Medulla oblongata (tissue), 1 donor: ENCODE results near the gene EXOC6B.
A peak's percentile ranks its signal among the peaks of the same experiment; 100 is the strongest.

Source experiments
- DNase-seq: peaks from one replicate; pipeline ENCODE4 v3.0.0-alpha.2; 2015; ENCODE audit errors: extremely low spot score

EXOC6B gene

GRCh38 chr2:72793798-72794440, 31.9 kb downstream of the EXOC6B start:
- no peak for DNase-seq

DNA sequence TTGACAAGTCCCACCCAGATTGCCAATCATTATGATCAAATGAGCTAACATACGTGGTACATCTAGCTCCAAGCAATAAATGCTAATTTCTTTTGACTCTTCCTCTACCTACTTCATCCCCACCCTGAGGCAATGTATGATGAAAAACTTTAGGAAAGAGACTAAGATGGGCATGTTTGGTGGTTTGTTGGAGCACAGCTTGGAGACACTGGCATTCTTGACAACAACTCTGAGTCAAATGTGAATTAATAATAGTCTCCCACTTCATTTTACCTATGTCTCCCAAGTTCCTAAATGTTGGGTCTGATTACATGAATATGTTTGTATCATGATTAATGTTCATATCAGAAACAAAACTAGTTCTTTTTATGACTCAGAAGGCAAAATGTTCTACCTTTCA, 36.6 kb downstream of the EXOC6B start:
- DNase-seq = no peak

GRCh38 chr2:72788756-72789155, 37.1 kb downstream of the EXOC6B start:
- DNase-seq = no peak

- DNase-seq = no peak
Observed at GRCh38 chr2:72785517-72785916, 40.3 kb downstream of the EXOC6B start.

- no peak for DNase-seq
Observed at GRCh38 chr2:72782520-72782919, 43.3 kb downstream of the EXOC6B start.

GRCh38 chr2:72781480-72781879, 44.4 kb downstream of the EXOC6B start:
- DNase-seq = no peak

DNA sequence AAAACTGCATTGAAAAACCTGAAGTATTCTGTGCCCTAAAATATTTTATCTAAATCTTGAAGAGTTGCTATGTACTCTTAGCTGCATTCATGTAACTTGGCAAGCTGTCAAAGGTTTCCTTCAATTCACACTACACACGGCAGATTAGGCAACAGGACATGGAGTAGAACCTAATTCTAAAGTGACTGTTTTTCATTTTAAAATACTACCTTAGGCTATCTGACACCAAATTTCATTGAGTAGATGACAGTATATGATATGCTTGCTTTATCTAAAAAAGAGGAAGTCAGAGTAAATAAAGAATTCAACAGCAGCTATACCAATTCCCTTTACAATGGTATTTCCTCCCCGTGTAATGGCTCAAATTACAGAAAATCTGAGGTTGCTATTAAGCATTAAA, 45.4 kb downstream of the EXOC6B start:
- DNase-seq = peak; percentile 28

- DNase-seq = no peak
Observed at GRCh38 chr2:72779495-72779894, 46.3 kb downstream of the EXOC6B start.

- DNase-seq = no peak
Observed at GRCh38 chr2:72778410-72778809, 47.4 kb downstream of the EXOC6B start.

DNA sequence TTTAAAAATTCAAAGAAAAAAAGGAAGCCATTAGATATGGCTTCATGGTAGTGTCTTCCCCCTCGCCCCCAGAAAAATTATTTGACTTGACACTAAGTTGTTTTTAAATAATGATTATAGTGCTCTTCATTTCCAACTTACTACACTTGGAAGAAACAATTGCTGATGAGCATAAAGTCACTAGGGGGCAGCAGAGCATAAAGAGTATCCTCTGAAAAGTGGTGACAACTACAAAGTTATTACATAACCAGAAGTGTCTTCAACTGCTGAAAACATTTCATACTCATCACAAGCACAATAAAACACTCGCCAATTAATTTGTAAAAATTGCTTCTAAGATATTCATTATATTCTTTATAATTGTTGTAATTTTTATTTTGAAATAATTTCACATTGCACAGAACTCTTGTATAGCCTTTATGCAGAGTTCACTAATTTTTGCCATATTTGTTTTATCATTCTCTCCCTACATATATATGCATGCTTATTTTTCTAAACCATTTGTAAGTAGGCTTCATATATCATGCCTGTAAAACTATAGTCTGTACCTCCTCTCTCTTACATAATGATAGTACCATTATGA, 54.9 kb downstream of the EXOC6B start:
- peak; percentile 95 for DNase-seq

GRCh38 chr2:72765997-72766609, 59.7 kb downstream of the EXOC6B start:
- no peak for DNase-seq

DNA sequence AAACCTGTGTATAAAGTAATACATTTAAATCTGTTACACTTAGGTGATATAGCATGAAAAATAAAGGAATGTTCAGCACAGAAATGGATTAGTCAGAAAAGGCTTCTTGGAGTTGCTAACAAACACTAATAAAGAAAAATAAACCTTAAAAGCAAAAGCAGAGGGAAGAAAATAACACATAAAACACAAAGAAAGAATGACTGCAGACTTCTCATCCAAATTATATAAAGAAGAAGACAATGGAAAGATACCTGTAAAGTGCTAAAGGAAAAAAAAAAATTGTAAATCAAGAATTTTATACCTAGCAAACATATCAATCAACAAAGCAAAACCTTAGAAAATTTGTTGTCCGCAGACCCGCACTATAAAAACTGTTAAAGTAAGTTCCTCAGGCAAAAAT, 63.6 kb downstream of the EXOC6B start:
- DNase-seq = no peak

DNA sequence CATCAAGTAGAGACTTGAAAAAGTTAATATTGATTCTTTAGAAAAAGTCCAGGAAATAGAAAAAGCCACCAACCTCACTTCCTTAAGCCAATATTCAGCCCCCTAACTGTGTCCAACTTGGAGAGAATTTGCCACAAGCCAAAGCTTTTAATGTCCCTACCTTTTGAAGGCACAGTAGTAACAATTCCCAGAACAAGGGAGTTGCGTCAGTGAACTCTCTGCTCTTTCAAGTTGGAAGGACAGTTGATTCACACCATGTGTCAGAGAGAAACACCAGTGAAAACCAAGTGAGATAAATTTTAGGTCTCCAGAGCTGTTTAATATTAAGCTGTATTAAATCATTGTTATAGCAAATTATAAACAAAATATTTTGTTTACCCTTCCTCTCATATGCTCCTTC, 66.1 kb downstream of the EXOC6B start:
- DNase-seq = no peak

DNA sequence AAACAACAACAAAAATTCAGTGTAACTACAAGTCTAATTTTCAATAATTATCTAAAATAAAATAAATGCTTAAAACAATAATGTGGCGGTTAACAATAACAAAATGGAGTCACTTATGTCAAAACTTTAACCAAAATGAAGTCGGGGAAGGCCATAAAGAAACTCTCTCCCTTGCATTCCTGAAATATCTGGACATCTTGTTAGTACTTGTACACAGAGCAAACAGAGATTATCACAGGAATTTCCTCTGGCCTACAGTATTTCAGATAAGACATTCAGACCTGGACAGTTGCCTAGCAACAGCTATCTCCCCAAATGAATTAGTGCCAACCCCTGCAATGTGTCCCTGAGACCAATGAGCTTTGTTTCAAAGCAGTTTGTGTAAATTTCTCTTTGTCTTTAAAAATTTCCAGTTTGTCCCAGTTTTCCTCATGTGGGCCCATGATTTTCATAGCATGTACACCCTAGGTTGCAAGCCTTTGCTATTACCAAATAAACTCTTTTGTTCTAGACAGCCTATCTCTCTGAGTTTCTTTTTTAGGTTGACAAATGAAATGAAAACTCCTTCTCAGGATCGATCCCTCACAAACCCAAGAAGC, 68.6 kb downstream of the EXOC6B start:
- DNase-seq = no peak

- DNase-seq = no peak
Observed at GRCh38 chr2:72755647-72756423, 70.0 kb downstream of the EXOC6B start.

DNA sequence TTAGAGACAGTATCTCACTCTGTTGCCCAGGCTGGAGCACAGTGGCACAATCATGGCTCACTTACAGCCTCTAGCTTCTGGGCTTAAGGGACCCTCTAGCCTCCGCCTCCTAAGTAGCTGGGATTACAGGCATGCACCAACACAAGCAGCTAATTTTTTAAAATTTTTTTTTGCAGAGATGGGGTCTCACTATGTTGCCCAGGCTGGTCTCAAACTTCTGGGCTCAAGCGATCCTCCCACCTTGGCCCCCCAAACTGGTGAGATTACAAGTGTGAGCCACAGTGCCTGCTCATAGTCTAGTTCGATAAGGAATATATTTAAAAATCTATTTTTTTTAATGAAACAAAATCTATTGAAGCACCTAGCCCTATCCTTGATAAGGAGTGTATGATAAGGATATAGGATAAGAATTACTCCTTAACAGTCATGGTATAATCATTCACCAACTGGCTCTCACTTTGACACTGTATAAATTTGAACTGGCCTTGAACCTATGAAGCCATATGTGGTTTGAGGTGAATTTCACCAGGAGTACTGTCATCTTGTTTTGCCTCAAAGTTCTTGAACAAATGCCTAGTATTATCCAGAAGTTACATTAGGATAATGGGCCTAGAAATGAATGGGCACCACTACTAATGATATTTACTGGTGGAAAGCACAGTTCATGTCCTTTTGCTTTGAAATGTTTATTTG, 71.1 kb downstream of the EXOC6B start:
- no peak for DNase-seq

GRCh38 chr2:72750977-72751639, 74.7 kb downstream of the EXOC6B start:
- DNase-seq = no peak

GRCh38 chr2:72750466-72750865, 75.4 kb downstream of the EXOC6B start:
- DNase-seq = no peak

- DNase-seq = no peak
Observed at GRCh38 chr2:72747344-72747743, 78.5 kb downstream of the EXOC6B start.

GRCh38 chr2:72745679-72746368, 80.0 kb downstream of the EXOC6B start:
- DNase-seq = peak; percentile 81

DNA sequence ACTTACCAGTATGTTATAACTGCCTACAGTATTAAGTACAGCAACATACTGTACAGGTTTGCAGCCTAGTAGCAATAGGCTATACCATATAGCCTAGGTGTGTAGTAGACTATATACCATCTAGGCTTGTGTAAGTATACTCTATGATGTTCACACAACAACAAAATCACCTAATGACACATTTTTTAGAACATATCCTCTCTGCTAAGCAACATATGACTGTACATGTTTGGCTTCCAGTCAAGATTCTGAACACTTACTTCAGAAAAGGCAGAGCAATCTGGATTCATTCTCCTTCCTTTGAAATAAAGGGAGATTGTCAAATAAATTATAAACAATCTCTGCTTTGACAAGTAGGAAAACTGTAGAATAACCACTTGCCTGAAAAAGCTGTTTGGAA, 81.8 kb downstream of the EXOC6B start:
- no peak for DNase-seq
